Skeletal muscle cell (primary cell): ENCODE data around the gene PRKCD.

ENCODE experiments used
- DNase-seq: peaks from one replicate; pipeline ENCODE4 v3.0.0-alpha.2; 2010; ENCODE audit warnings: low read depth
- H3K4me3 ChIP-seq: 2 replicates; pipeline ENCODE4 v1.5.1; 2011; ENCODE audit warnings: low read depth, mild to moderate bottlenecking, control low read depth, low read length, moderate library complexity

Gene PRKCD

GRCh38 chr3:53226142-53226840 lies 65.3 kb downstream of the PRKCD start:
- no peak for DNase-seq
- no peak overlapping the region for H3K4me3 ChIP-seq

- DNase-seq, result no peak
- no peak overlapping the region for H3K4me3 ChIP-seq
Measured at GRCh38 chr3:53226841-53227407, 65.9 kb downstream of the PRKCD start.

DNA sequence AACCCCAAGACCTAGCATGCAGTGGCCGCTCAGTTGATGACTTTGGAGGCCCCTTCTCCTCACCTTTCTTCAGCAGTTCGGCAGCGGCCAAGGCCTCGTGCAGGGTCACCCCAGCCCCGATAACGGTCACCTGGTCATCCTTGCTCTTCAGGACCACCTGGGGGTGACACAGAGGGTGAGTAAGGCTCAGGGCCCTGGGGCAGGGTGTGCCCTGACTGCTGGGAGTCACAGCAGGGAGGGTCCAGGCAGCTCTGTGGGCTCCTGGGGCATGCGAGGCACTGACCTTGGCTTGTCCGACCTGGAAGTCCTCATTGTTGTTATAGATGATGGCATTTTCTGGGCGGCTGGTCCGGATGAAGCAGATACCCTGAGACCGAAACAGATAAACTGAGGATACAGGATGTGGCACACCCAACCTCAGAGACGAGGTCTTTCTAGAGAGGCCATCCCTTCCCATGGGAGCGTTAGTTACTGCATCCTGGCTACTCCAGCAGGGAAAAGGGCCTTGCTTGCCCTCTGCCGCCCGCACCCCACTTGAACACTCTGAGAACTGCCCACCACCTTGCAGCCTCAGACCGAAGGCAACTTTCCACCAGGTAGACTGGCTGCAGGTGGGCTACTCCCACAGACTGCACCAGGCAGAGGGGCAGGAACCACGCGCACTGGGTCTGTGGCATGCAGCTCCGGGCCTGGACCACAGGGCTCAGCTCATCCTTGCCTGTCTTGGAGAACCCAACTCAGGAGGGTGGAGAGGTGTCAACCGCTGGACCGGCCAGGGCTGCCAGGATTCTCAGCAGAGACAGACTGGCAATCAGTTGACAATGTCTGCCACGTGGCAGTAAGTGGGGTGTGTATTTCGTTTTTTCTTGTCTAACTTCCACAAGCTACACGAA lies 67.2 kb downstream of the PRKCD start:
- no peak overlapping the region for H3K4me3 ChIP-seq
- no peak for DNase-seq

GRCh38 chr3:53229171-53229570 lies 68.2 kb downstream of the PRKCD start:
- no peak overlapping the region for H3K4me3 ChIP-seq
- no peak for DNase-seq

DNA sequence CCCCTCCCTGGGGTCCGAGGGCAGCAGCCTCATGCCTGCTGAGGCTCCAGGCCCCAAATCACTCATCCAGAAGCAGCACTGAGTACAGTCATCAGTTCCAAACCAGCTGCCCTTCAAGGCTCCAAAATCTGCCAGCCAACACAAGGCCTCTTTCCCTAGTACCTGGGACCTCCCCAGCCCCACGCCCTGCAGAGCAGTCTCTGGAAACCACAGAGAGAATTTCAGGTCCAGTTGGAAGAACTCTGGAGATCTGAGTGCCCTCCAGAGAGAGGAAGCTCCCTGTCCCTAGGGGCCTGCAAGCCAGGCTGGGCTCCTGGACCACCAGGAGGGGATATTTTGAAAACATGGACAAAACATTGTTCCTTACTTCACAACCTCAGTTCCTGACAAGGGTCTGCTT lies 68.6 kb downstream of the PRKCD start:
- no peak overlapping the region for H3K4me3 ChIP-seq
- DNase-seq, result no peak

DNA sequence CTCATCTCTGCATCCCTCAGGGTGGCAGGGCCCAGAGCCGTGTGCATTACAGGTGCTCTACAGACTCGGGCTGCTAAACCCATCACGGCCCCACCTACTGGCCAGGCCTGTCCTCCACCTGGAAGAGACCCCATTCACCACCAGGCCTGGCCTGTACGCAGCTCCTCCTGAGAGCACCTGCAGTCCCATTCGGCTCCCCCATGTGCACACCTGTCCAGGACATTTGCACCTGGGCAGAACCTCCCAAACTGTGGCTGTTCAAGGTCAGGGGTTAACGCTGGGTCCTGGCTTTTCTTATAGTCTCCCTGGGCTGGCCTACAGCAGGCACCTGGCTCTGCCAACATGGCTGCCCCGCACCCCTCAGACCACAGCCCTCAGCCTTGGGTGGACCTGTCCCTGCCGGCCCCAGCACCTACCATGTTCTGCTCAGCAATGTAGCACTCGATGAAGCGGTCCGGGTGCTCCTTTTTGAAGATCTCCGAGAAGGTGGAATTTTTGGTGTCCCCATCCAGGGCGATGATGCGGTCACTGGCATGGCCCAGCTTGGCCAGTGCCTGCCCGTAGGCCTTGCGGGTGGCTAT lies 69.1 kb downstream of the PRKCD start:
- DNase-seq, result no peak
- no peak overlapping the region for H3K4me3 ChIP-seq

- no peak overlapping the region for H3K4me3 ChIP-seq
- DNase-seq, result no peak
Measured at GRCh38 chr3:53230789-53231188, 69.8 kb downstream of the PRKCD start.

DNA sequence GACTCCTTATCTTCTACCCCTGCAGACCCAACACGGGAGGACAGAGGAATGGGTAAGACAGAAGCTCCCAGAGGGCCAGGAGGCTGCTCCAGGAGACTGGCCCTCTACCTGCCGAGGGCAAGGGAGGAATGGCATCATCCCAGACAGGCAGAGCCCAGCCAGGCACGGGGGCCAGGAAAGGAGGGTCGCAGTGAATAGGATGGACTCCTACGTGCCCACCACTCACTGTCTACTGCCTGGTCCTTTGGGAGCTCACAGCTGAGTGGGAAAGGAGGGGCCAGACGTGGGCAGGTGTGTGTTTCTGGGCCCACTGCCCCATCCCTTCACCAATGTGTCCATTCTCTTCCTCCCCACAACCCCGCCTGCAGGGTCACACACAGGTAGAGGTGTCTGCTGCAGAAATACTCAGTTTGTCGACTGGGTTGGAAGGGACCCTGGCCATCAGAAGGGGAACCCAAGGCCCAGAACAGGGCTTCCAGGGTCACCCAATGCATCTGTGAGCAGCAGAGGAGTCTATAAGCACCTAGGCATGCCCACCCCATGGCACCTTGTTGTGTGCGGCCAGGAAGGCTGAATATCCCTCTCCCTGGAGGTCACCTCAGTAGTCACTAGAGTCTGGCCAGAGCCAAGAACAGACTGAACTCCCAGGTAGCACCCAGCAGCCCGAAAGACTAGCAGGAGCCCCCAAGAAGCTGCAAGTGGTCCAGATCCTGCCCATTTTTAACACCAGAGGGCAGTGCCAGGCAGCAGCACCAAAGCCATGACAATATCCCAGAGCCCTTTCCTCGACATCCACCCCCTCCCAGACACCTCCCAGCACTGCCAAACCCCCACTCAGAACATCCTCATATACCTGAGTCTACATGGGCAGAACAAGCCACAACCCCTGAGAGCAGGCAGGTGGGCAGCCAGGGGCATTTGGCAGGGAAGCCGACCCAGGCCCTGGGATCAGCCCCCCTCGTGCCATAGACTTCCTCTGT lies 70.8 kb downstream of the PRKCD start:
- H3K4me3 ChIP-seq, result no peak overlapping the region
- DNase-seq, result no peak

DNA sequence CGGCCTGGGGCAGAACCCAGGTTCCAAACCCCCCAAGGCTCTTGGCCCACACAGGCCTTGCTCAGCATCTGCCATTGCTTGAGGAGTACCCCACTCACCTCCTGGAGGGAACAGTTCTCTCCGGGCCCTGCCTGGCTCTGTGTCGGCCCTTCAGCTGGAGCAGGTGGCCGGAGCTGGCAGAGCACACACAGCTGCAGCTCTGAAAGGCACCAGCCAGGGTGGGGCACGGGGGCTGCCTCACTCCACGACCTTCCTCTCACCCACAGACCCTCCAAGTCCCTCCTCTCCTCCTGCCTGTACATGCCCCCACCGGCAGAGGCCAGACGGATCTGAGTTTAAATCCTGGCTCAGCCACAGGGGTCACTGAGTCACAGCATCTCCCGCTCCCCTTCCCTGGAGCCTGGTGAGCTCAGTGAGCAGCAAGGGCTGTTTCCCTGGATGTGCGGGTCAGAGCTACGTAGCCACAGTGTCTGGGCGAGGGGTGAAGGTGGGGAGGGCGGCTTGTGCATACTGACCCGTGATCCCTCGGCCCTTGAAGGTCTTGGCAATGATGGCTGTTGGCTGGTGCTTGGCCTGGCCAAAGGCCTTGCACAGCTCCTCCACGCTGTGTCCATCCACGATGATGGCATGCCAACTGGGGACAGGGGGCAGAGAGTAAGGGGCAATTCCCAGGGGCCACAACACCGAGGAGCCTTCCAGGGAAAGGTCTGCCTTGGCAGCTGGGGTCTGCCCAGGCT lies 71.8 kb downstream of the PRKCD start:
- DNase-seq, result no peak
- no peak overlapping the region for H3K4me3 ChIP-seq

DNA sequence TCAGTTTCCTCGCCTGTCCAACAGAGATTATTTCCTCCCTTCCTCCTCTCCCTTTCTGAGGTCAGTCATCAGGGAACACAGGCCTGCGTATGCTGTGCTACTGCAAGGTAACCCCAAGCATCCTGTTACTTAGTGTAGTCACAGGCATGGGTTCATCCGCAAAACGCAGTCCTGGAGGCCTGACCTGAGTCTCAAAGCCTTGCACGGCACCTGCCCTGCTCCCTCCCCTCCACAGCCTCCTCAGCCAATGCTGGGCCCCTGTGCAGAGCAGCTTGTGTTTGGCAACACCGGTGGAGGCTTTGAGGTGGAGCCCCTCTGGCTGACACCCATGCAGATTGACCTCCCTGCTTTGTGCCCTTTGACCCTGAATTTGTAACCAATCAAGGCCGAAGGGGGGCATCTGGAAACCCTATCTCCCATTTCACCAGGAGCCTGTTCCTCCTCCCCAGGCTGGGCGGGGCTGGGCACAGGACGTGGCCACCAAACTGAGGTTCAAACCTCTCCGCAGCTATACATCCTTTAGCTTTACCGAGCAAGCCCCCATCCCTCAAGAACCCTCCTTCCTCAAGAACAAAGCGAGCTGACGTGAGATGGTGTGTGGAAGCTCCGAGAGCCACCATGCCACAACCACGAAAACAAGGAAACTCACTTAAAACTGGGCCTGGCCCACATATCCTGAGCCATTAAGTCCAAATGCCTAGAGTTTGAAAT lies 73.3 kb downstream of the PRKCD start:
- no peak for DNase-seq
- H3K4me3 ChIP-seq, result no peak overlapping the region

GRCh38 chr3:53234841-53235232 lies 73.8 kb downstream of the PRKCD start:
- no peak overlapping the region for H3K4me3 ChIP-seq
- no peak for DNase-seq

GRCh38 chr3:53235545-53235944 lies 74.5 kb downstream of the PRKCD start:
- DNase-seq, result no peak

DNA sequence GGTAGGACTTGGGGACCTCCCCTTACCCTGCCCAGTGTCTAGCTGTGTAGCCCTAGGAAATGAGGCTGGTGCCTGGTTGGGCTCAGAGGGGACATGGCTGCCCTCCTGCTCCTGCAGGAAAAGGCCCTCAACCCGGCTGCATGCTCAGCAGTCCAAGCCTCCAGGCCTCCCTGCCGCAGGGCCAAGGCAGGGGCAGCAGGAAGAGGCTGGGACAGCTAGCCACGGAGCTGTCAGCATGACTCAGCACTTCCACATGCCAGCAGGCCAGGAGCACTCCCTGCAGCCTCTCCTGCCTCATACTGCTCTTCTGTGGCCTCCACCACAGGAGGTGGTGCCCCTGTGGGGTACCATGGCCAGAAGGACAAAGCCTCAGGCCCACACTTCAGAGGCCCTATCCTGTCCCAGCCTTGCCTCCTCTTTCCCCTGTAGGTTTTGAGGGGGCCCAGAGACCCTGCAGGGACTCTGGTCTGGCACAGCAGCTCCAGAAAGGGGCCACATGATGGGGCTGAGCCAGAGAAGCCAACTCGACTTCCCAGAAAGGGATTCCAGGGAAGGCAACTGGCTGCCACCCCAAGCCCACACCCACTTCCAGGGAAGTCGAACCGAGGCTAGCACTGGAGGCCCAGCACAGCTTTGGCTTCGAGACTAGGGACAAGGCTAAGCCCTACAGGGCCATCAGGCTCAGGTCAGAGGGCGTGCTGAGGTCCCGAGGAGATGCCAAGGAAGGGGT lies 75.3 kb downstream of the PRKCD start:
- DNase-seq, result peak; percentile 64
- no peak overlapping the region for H3K4me3 ChIP-seq

More at GRCh38 chr3:53235545-53235944, 74.5 kb downstream of the PRKCD start:
- no peak overlapping the region for H3K4me3 ChIP-seq

GRCh38 chr3:53238051-53238850 lies 77.2 kb downstream of the PRKCD start:
- no peak overlapping the region for H3K4me3 ChIP-seq
- DNase-seq, result peak; percentile 73

- H3K4me3 ChIP-seq, result no peak overlapping the region
- no peak for DNase-seq
Measured at GRCh38 chr3:53238886-53239285, 77.9 kb downstream of the PRKCD start.

DNA sequence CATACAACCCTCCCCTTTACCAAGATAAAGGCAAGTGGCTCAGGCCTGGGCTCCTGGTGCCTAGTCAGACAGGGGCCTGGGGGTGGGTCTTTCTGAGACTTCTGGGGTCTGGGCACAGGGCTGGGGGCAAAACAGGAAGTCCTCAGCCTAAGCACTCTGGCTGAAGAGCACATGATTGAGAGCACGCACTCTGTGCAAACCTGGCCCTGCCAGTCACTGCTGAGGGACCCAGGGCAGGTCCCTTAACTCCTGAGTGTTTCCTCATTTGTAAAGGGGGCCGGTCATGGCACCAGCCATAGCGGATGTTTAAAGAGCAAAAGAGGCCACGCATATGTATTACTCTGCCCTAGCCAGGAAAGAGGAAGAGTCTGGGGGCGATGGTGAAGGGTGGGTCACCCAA lies 78.8 kb downstream of the PRKCD start:
- DNase-seq, result no peak
- H3K4me3 ChIP-seq, result no peak overlapping the region
